ENCODE measurements around the gene ASTN2. TPM values are rescaled to one million over a fixed set of nuclear protein-coding genes. Genes with fewer than 3 reads are reported as not detected.
"Not testable (repeated sequence)": the region's sequence is repeated elsewhere in the genome, so short reads cannot be mapped to it uniquely, and the experiment has no call there.

Gene ASTN2
- total RNA-seq, 2 donors from 2014 or later, result 16.8 to 31.3 TPM

DNA sequence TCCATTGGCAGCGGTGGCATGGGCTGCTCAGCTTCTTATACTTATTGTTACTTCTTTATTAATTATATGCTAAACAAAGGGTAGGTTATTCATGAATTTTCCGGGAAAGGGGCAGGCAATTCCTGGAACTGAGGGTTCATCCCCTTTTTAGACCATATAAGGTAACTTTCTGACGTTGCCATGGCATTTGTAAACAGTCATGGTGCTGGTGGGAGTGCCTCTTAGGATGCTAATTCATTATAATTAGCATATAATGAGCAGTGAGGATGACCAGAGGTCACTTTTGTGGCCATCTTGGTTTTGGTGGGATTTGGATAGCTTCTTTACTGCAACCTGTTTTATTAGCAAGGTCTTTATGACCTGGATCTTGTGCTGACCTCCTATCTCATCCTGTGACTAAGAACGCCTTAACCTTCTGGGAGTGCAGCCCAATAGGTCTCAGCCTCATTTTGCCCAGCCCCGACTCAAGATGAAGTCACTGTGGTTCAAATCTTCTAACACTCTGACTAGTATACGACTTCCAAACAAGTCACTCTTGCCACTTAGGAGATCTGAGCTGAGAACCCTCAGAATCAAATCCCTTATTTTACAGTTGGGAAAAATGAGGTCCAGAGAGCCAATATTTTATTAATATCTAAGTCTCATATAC lies 490.3 kb downstream of the ASTN2 start:
- ATAC-seq, result no peak
- DNase-seq, result no peak
- intact Hi-C loops (cut with DNase I), result no loop called here

DNA sequence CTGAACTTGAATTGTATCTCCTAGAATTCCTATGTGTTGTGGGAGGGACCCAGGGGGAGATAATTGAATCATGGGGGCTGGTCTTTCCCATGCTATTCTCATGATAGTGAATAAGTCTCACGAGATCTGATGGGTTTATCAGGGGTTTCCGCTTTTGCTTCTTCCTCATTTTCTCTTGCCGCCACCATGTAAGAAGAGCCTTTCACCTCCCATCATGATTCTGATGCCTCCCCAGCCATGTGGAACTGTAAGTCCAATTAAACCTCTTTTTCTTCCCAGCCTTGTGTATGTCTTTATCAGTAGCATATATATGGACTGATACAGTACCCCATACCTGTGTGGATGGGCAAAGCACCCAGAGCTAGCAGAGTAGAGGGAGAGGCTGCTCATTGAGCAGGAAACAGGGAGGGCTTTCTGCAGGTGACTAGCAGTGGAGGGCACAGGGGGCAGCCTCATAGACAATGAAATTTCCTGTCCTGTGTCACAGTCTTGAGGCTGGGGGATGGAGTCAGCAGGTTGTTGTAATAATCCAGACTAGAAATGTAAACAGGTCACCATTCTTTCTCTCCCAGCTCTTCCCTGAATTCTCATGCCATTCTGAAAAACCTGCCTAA lies 496.9 kb downstream of the ASTN2 start:
- ATAC-seq; DNase-seq; intact Hi-C loops (cut with DNase I): not testable (repeated sequence)

DNA sequence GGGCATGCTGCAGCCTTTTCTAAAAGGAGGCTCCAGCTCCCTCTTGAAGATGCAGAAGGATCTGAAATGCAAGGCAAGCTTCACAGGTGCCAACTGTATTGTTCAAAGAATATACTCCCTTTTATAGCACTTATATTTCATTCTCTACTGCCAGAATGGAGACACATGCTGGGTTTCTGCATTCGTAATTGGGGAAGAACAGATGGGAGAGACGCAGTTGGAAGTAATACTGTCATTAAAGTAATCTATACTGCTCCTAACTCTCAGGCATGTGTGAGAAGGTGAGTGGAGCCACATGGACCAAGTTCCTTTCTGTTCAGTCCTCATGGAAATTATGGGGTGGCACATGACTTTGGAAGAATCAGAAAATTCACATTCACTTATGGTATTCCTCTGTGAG lies 501.3 kb downstream of the ASTN2 start:
- ATAC-seq (no peak), DNase-seq (no peak)
- intact Hi-C loops (cut with DNase I), result no loop called here

DNA sequence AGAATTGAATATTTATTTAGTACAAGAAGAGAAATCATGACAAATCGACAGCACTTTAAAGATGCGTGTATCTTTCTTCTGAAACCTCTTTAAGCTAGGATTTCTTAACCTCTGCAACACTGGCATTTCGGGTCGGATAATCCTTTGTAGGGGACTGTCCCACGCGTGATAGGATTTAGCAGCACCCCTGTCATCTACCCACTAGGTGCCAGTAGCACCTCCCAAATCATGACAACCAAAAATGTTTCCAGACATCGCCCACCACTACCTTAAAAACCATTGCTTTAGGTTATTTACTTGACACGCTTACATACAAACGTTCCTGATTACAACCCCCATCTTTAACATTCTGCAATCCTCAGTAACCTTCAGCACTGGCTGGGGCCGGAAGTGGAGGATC lies 504.7 kb downstream of the ASTN2 start:
- ATAC-seq (no peak), DNase-seq (no peak)
- intact Hi-C loops (cut with DNase I), result no loop called here

DNA sequence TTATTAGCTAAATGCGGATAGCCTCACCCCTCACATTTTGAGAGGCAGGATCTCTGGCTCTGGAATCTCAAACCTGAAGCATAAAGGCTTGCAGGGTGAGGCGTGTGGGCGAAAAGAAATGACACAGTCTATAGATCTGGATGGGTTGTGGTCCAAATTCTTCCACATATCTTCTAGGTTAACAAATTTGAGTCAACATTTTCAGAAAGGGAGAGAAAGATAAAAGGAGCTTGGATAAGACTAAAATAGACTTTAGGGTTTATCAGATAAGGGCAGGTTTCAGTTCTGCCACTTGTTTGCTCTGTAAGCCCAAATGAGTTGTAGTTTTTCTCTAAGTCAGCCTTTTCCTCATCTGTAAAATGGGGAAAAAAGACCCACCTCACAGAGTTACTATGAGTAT lies 506.9 kb downstream of the ASTN2 start:
- intact Hi-C loops (cut with DNase I), result no loop called here
- ATAC-seq (no peak), DNase-seq (no peak)

DNA sequence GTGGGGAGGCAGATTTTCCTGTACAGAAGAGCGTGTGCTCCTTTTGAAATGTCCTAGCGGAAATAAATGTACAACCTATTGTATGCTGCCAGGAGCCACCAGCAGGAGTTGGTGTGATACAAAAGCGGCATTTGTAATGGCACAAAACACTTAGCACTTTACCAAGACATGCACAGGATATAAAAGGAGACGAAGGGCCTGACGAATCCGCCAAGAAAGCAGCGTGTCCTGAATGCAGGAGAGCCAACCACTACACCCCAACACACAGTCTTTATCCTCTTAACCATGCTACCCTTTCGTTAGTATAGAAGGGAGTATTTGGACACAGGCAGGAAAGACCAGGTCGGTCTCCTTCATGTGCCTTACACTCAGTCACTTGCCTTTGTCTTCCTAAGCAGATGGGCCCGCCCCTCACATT lies 509.7 kb downstream of the ASTN2 start:
- ATAC-seq (no peak), DNase-seq (no peak)
- intact Hi-C loops (cut with DNase I), result no loop called here

DNA sequence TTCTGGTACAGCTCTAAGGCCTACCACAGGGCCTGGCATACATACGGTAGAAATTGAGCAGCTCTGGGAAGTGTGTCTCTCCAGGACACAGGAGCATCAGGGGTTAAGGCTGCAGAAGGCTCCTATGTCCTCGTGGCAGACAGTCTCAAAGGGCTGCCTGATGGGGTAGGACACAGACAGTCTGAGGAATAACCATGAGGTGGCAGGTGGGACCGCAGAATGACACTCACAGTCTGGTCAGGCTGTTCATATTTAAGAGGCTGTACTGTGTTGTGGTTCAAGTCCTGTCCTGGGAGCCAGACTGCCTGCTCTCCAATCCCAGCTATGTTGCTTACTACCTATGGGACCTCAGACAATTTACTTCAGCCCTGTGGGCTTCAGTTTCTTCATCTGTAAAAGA lies 510.7 kb downstream of the ASTN2 start:
- intact Hi-C loops (cut with DNase I), result no loop called here
- no peak for ATAC-seq

DNA sequence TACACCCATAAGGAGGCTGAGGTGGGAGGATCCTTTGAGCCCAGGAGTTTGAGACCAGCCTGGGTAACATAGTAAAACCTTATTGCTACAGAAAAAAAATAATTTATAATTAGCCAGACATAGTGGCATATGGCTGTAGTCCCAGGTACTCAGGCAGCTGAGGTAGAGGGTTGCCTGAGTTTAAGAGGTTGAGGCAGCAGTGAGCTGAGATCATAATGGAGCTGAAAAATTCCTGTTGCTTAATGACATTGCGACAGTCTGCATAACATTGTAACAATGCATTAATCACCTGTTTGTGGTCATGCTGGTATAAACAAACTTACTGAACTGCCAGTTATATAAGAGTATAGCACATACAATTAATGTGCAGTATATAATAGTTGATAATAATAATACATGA lies 513.6 kb downstream of the ASTN2 start:
- intact Hi-C loops (cut with DNase I), result no loop called here
- DNase-seq, result no peak
- no peak for ATAC-seq

More for the DNA sequence above, 510.7 kb downstream of the ASTN2 start:
- no peak for DNase-seq

DNA sequence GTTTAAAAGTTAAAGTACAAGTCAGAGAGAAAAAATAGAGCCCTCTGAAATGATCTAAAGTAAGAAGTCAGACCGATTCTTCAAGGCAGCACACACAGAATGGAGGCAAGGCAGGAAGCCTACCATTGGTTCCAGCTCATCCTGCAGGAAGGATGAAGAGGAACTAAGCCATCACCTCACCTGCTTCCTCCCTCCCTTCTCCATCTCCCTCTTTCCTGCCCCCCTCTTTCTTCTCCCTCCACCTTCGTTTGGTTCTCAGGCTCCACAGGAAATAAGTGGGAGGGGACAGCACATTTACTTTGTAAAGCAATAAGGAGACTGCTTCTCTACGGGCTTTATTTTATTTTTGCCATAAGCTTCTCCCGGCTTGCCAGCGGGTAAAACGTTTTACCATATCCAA lies 514.3 kb downstream of the ASTN2 start:
- DNase-seq (no peak), ATAC-seq (no peak)
- intact Hi-C loops (cut with DNase I), result no loop called here

DNA sequence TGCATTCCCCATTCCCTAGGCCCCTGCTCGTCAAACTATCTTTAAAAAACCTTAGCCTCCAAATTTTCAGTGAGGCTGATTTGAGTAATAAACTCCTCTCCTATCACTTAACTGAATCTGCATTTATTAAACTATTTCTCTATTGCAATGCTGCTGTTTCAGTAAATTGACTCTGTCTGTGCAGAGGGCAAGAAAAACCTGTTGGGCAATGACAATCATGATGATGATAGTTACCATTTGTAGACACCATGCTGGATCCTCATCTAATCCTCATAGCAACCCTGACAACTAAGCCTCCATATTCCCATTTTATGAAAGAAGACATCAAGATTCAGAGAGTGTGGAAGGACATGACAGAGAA lies 514.9 kb downstream of the ASTN2 start:
- intact Hi-C loops (cut with DNase I), result no loop called here
- ATAC-seq, result no peak
- no peak for DNase-seq

DNA sequence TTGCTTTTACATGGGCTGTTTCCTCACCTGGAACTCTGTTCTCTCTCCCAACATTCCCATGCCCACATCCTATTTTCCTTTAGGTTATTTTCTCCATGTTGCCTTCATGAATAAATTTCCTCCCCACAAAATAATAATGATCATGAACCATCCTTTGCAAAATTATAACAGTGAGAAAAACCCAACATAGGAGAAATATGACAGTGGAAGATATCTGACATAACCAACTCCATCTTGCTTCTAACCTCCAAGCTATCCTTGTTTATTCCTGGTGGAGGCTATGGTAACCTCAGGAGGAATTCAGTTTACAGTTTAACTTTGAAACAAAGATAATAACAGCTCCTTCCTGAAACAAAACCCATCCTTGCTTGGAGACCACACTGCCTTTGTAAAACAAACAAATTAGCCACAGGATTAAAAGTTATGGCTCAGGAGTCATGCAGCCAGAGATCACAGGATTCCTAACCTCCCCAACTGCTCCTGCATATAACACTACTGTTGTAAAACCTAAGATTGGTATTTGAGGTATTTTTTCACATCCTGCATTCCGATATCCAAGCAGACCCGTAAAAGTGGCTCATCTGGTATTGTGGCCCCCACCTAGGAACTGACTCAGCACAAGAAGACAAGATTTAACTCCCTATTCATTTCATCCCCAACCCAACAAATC lies 515.4 kb downstream of the ASTN2 start:
- ATAC-seq, result no peak
- DNase-seq, result no peak
- intact Hi-C loops (cut with DNase I), result no loop called here

DNA sequence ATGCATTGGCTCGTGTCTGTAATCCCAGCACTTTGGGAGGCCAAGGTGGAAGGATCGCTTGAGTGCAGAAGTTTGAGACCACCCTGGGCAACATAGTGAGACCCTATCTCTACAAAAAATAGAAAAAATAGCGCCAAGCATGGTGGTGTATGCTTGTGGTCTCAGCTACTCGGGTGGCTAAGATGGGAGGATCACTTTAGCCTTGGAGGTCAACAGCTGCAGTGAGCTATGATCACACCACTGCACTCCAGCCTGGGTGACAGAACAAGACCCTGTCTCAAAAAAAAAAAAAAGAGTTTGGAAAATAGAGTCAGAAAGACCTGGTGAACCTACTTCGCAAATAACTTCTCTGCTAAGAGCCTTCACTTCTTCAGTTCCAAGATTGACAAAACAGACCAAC lies 516.7 kb downstream of the ASTN2 start:
- intact Hi-C loops (cut with DNase I); ATAC-seq; DNase-seq: not testable (repeated sequence)

DNA sequence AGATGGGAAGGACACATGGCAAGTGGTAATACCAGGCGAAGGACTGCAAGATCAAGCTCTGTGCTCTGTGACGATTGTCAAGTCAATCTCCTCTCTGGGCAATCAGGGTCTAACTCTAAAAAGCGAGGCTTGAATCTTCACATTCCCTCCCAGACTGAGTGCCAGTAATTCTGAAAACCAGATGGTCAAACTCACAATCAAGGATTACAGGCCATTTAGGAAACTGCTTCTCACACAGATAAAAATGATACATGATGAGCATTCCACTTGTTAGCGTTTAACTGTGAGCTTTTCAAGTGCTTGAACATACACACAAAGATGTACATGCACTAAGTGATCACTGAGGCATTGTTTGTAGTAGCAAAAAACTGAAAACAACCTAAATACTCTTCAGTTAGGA lies 517.7 kb downstream of the ASTN2 start:
- intact Hi-C loops (cut with DNase I), result no loop called here
- no peak for ATAC-seq
- no peak for DNase-seq

DNA sequence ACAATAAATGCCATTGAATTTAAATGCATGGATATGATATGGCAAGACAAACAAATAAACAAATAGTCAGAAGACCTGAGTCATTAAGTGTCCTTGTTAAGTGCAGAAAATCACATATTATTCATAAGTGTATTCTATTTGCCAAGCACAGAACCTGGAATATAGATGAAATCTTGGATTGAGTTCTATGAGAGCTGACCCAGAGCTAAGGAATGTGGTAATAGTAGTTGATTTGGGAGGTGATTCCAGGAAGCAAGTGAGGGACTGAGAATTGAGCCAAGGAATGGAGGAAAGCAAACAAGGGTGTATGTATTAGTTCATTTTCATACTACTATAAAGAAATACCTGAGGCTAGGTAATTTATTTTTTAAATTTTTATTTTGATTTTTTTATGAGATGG lies 518.9 kb downstream of the ASTN2 start:
- DNase-seq (no peak), ATAC-seq (no peak)
- intact Hi-C loops (cut with DNase I), result no loop called here

DNA sequence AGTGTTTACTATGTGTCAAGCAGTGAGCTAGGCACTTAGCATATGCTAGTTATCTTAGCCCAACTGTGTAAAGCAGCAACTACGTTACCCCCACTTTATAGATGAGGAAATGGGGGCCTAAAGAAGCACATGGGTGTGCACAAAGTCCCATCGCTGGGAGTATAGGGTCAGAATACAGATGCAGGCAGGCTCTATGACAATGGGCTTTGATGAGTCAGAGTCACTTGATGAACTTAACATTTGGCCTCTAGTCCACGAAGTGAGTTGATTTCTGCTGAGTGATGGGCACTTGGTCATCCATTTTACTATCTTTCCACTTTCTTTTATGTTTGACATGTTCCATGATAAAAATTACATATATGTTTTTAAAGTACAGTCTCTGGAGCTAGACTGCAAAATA lies 523.4 kb downstream of the ASTN2 start:
- intact Hi-C loops (cut with DNase I), result no loop called here
- no peak for ATAC-seq

DNA sequence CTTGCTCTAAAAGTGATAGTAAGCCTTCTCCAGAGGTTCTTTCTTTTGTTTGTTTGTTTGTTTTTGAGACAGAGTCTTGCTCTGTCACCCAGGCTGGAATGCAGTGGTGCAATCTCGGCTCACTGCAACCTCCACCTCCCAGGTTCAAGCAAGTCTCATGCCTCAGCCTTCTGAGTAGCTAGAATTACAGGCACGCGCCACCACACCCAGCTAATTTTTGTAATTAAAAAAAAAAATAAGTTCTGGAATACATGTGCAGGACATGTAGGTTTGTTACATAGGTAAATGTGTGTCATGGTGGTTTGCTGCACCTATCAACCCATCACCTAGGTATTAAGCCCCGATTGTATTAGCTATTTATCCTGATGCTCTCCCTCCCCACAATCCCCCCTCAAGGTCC lies 526.4 kb downstream of the ASTN2 start:
- DNase-seq; ATAC-seq; intact Hi-C loops (cut with DNase I): not testable (repeated sequence)

More for the DNA sequence above, 523.4 kb downstream of the ASTN2 start:
- DNase-seq, result no peak

DNA sequence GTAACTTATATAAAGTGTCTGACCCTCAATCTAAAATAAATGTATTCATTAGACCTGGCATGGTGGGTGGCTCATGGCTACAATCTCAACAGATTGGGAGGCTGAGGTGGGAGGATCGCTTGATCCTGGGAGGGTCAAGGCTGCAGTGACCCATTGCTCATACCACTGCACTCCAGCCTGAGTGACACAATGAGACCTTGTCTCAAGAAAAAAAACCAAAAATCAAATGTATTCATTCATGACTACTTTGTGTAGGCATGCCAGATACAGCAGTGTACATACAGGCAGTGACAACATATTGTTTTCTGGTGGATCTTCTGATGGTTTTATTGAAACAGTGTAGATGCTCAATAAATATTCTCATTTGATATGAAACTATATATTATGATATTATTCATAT lies 526.8 kb downstream of the ASTN2 start:
- intact Hi-C loops (cut with DNase I), result no loop called here
- DNase-seq (no peak), ATAC-seq (no peak)

DNA sequence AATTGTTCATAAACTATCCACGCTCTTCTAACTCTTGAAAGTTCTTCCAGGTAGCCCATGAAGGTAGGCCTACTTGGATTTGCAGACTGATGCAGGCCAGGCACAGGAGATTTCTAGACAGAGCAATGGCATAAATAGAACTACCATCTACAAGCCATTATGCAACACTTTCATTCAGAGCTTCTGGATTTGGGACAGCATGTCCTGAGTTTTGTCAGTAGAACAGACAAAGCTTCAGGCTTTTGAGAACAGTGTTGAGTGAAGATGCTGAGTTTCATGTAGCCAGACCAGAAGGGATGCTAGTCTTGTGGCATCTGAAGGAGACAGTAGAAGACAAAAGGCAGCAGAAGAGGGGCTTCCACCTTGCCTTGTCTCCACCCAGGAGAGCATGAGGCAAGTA lies 531.2 kb downstream of the ASTN2 start:
- DNase-seq (no peak), ATAC-seq (no peak)
- intact Hi-C loops (cut with DNase I), result no loop called here

DNA sequence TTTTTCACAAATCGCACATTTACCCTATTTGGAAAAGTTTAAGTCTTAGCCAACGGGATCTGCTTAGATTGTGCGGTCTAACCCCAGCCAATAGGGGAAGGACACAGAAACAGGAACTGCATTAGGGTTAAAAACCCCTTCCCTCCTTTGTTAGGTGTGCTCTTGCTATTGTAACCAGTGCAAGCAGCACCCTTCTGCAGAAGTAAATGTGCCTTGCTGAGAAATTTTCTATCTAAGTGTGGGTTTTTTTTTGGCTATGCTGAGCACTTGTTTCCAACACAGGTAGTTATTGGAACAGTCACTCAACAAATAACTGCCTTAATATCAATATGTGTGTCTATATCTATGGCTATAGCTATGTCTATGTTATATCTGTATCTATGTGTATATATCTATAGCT lies 537.8 kb downstream of the ASTN2 start:
- intact Hi-C loops (cut with DNase I), result no loop called here
- no peak for ATAC-seq
- no peak for DNase-seq

DNA sequence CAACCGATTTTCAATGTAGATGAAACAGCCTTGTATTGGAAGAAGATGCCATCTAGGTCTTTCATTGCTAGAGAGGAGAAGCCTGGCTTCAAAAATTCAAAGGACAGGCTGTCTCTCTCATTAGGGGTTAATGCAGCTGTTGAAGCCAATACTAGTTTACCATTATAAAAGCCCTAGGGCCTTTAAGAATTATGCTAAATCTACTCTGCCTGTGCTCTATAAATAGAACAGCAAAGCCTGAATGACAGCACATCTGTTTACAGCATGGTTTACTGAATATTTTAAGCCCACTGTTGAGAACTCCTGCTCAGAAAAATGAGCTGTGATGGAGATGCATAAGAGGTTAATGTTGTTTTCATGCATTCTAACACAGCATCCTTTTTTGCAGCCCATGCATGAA lies 539.3 kb downstream of the ASTN2 start:
- ATAC-seq (no peak), DNase-seq (no peak)
- intact Hi-C loops (cut with DNase I), result no loop called here

Data from left cardiac atrium (tissue), 4 donors.